Measurements from ENCODE around the gene PLN. TPM values are rescaled to one million over a fixed set of nuclear protein-coding genes. Genes with fewer than 3 reads are reported as not detected.

PLN gene
- total and polyA plus RNA-seq, 5 donors from 2014 or later, result 0.13 to 0.40 (median 0.27) TPM; not detected in 1

GRCh38 chr6:118580585-118581419 is 32.7 kb downstream of the PLN start:
- Histone ChIP-seq H3K4me1 (ENCODE audit: control insufficient read depth, insufficient read depth, low read length, poor library complexity, severe bottlenecking) (no peaks in the 10 kb centered on the region), H3K36me3 (ENCODE audit: control insufficient read depth, insufficient read depth, low read length) (peaks cover 41% of the 10 kb centered on the region), H3K27ac (ENCODE audit: insufficient read depth, low read length, poor library complexity, severe bottlenecking) (no peak overlapping the region), H3K4me3 (ENCODE audit: low read depth, low read length) (no peak overlapping the region), H3K27me3 (ENCODE audit: control insufficient read depth, insufficient read depth, low read length) (no peaks in the 10 kb centered on the region), H3K9me3 (ENCODE audit: control insufficient read depth in 2 of 2, low read length in 2 of 2) (peaks cover 16 to 54% of the 10 kb centered on the region in 2 experiments)
- peaks cover 2 to 12% (median 8%) of the 10 kb centered on the region in 4 donors for H3K4me1 Mint-ChIP-seq
- no peak overlapping the region for H3K4me3 Mint-ChIP-seq
- DNase-seq (peak in 1 of 3 donors; percentile 53), ATAC-seq (ENCODE audit: low read depth in 2 of 2) (peak; percentile 37 to 70)
- H3K36me3 Mint-ChIP-seq, result peaks cover 53% of the 10 kb centered on the region
- no peaks in the 10 kb centered on the region for H3K27me3 Mint-ChIP-seq
- peak overlapping the region; percentile 42 to 80 (median 76) for H3K27ac Mint-ChIP-seq
- peaks cover 0 to 48% (median 24%) of the 10 kb centered on the region in 7 donors for H3K9me3 Mint-ChIP-seq

GRCh38 chr6:118581489-118581959 is 33.4 kb downstream of the PLN start:
- peaks cover 5 to 18% (median 12%) of the 10 kb centered on the region in 4 donors for H3K4me1 Mint-ChIP-seq
- Histone ChIP-seq H3K36me3 (ENCODE audit: control insufficient read depth, insufficient read depth, low read length) (peaks cover 35% of the 10 kb centered on the region), H3K4me3 (ENCODE audit: low read depth, low read length) (no peak overlapping the region), H3K9me3 (ENCODE audit: control insufficient read depth in 2 of 2, low read length in 2 of 2) (peaks cover 14 to 47% of the 10 kb centered on the region in 2 experiments), H3K27me3 (ENCODE audit: control insufficient read depth, insufficient read depth, low read length) (no peaks in the 10 kb centered on the region), H3K27ac (ENCODE audit: insufficient read depth, low read length, poor library complexity, severe bottlenecking) (no peak overlapping the region), H3K4me1 (ENCODE audit: control insufficient read depth, insufficient read depth, low read length, poor library complexity, severe bottlenecking) (no peaks in the 10 kb centered on the region)
- H3K36me3 Mint-ChIP-seq, result peaks cover 45% of the 10 kb centered on the region
- H3K27ac Mint-ChIP-seq, result peak overlapping the region in 2 of 3 donors; percentile 42 to 80
- ATAC-seq (ENCODE audit: low read depth in 2 of 2) (no peak), DNase-seq (no peak)
- peaks cover 0 to 41% (median 21%) of the 10 kb centered on the region in 7 donors for H3K9me3 Mint-ChIP-seq
- no peaks in the 10 kb centered on the region for H3K27me3 Mint-ChIP-seq
- no peak overlapping the region for H3K4me3 Mint-ChIP-seq

- H3K27me3 Mint-ChIP-seq, result no peaks in the 10 kb centered on the region
- DNase-seq, result no peak
- no peaks in the 10 kb centered on the region for H3K4me1 ChIP-seq (ENCODE audit: control insufficient read depth, insufficient read depth, low read length, poor library complexity, severe bottlenecking)
- peaks cover 0 to 11% (median 5%) of the 10 kb centered on the region in 7 donors for H3K9me3 Mint-ChIP-seq
- no peak overlapping the region for H3K27ac ChIP-seq (ENCODE audit: insufficient read depth, low read length, poor library complexity, severe bottlenecking)
- peaks cover 34% of the 10 kb centered on the region for H3K36me3 Mint-ChIP-seq
- no peak overlapping the region for H3K4me3 Mint-ChIP-seq
- H3K4me3 ChIP-seq (ENCODE audit: low read depth, low read length), result no peak overlapping the region
- peak overlapping the region in 2 of 3 donors; percentile 21 to 24 for H3K27ac Mint-ChIP-seq
- peaks cover 13% of the 10 kb centered on the region for H3K36me3 ChIP-seq (ENCODE audit: control insufficient read depth, insufficient read depth, low read length)
- ATAC-seq (ENCODE audit: low read depth in 2 of 2), result no peak
- peaks cover 2 to 13% of the 10 kb centered on the region in 2 experiments for H3K9me3 ChIP-seq (ENCODE audit: control insufficient read depth in 2 of 2, low read length in 2 of 2)
- peaks cover 13 to 36% (median 22%) of the 10 kb centered on the region in 4 donors for H3K4me1 Mint-ChIP-seq
- no peaks in the 10 kb centered on the region for H3K27me3 ChIP-seq (ENCODE audit: control insufficient read depth, insufficient read depth, low read length)
Observed at GRCh38 chr6:118584911-118585310, 36.8 kb downstream of the PLN start.

- Histone ChIP-seq H3K4me1 (ENCODE audit: control insufficient read depth, insufficient read depth, low read length, poor library complexity, severe bottlenecking) (no peaks in the 10 kb centered on the region), H3K9me3 (ENCODE audit: control insufficient read depth in 2 of 2, low read length in 2 of 2) (no peaks in the 10 kb centered on the region), H3K27ac (ENCODE audit: insufficient read depth, low read length, poor library complexity, severe bottlenecking) (no peak overlapping the region), H3K36me3 (ENCODE audit: control insufficient read depth, insufficient read depth, low read length) (peaks cover 13% of the 10 kb centered on the region), H3K4me3 (ENCODE audit: low read depth, low read length) (no peak overlapping the region), H3K27me3 (ENCODE audit: control insufficient read depth, insufficient read depth, low read length) (no peaks in the 10 kb centered on the region)
- peaks cover 23% of the 10 kb centered on the region for H3K36me3 Mint-ChIP-seq
- no peaks in the 10 kb centered on the region for H3K27me3 Mint-ChIP-seq
- no peak for ATAC-seq (ENCODE audit: low read depth in 2 of 2)
- H3K4me3 Mint-ChIP-seq, result no peak overlapping the region
- no peak for DNase-seq
- peaks cover 9 to 40% (median 25%) of the 10 kb centered on the region in 4 donors for H3K4me1 Mint-ChIP-seq
- peaks cover 0 to 4% (median 0%) of the 10 kb centered on the region in 7 donors for H3K9me3 Mint-ChIP-seq
- peak overlapping the region in 2 of 3 donors; percentile 16 to 33 for H3K27ac Mint-ChIP-seq
Observed at GRCh38 chr6:118586746-118587485, 38.8 kb downstream of the PLN start.

- no peak overlapping the region for H3K27ac ChIP-seq (ENCODE audit: insufficient read depth, low read length, poor library complexity, severe bottlenecking)
- Mint-ChIP-seq H3K36me3 (peaks cover 24% of the 10 kb centered on the region), H3K4me1 (peaks cover 9 to 47% (median 27%) of the 10 kb centered on the region in 4 donors), H3K4me3 (no peak overlapping the region), H3K27me3 (no peaks in the 10 kb centered on the region), H3K9me3 (no peaks in the 10 kb centered on the region), H3K27ac (peak overlapping the region in 2 of 3 donors; percentile 17 to 81)
- ATAC-seq (ENCODE audit: low read depth in 2 of 2), result no peak
- H3K4me1 ChIP-seq (ENCODE audit: control insufficient read depth, insufficient read depth, low read length, poor library complexity, severe bottlenecking), result no peaks in the 10 kb centered on the region
- H3K4me3 ChIP-seq (ENCODE audit: low read depth, low read length), result no peak overlapping the region
- DNase-seq, result no peak
- peaks cover 9% of the 10 kb centered on the region for H3K36me3 ChIP-seq (ENCODE audit: control insufficient read depth, insufficient read depth, low read length)
- no peaks in the 10 kb centered on the region for H3K9me3 ChIP-seq (ENCODE audit: control insufficient read depth in 2 of 2, low read length in 2 of 2)
- H3K27me3 ChIP-seq (ENCODE audit: control insufficient read depth, insufficient read depth, low read length), result no peaks in the 10 kb centered on the region
Observed at GRCh38 chr6:118588626-118589025, 40.5 kb downstream of the PLN start.

GRCh38 chr6:118589186-118589585 is 41.1 kb downstream of the PLN start:
- no peaks in the 10 kb centered on the region for H3K4me1 ChIP-seq (ENCODE audit: control insufficient read depth, insufficient read depth, low read length, poor library complexity, severe bottlenecking)
- no peaks in the 10 kb centered on the region for H3K27me3 ChIP-seq (ENCODE audit: control insufficient read depth, insufficient read depth, low read length)
- peaks cover 9% of the 10 kb centered on the region for H3K36me3 ChIP-seq (ENCODE audit: control insufficient read depth, insufficient read depth, low read length)
- H3K4me1 Mint-ChIP-seq, result peaks cover 14 to 52% (median 29%) of the 10 kb centered on the region in 4 donors
- peak overlapping the region in 2 of 3 donors; percentile 17 to 81 for H3K27ac Mint-ChIP-seq
- ATAC-seq (ENCODE audit: low read depth in 2 of 2) (no peak), DNase-seq (no peak)
- H3K9me3 Mint-ChIP-seq, result no peaks in the 10 kb centered on the region
- no peak overlapping the region for H3K4me3 Mint-ChIP-seq
- no peaks in the 10 kb centered on the region for H3K27me3 Mint-ChIP-seq
- no peak overlapping the region for H3K4me3 ChIP-seq (ENCODE audit: low read depth, low read length)
- H3K36me3 Mint-ChIP-seq, result peaks cover 28% of the 10 kb centered on the region
- H3K27ac ChIP-seq (ENCODE audit: insufficient read depth, low read length, poor library complexity, severe bottlenecking), result no peak overlapping the region
- H3K9me3 ChIP-seq (ENCODE audit: control insufficient read depth in 2 of 2, low read length in 2 of 2), result no peaks in the 10 kb centered on the region

GRCh38 chr6:118589649-118590365 is 41.7 kb downstream of the PLN start:
- ATAC-seq (ENCODE audit: low read depth in 2 of 2) (no peak), DNase-seq (no peak)
- peaks cover 9% of the 10 kb centered on the region for H3K36me3 ChIP-seq (ENCODE audit: control insufficient read depth, insufficient read depth, low read length)
- H3K4me3 ChIP-seq (ENCODE audit: low read depth, low read length), result no peak overlapping the region
- Mint-ChIP-seq H3K4me1 (peaks cover 14 to 52% (median 30%) of the 10 kb centered on the region in 4 donors), H3K27ac (peak overlapping the region in 2 of 3 donors; percentile 35 to 81), H3K27me3 (no peaks in the 10 kb centered on the region), H3K4me3 (no peak overlapping the region), H3K36me3 (peaks cover 28% of the 10 kb centered on the region), H3K9me3 (no peaks in the 10 kb centered on the region)
- H3K27ac ChIP-seq (ENCODE audit: insufficient read depth, low read length, poor library complexity, severe bottlenecking), result no peak overlapping the region
- no peaks in the 10 kb centered on the region for H3K9me3 ChIP-seq (ENCODE audit: control insufficient read depth in 2 of 2, low read length in 2 of 2)
- no peaks in the 10 kb centered on the region for H3K27me3 ChIP-seq (ENCODE audit: control insufficient read depth, insufficient read depth, low read length)
- no peaks in the 10 kb centered on the region for H3K4me1 ChIP-seq (ENCODE audit: control insufficient read depth, insufficient read depth, low read length, poor library complexity, severe bottlenecking)

Data from CD4-positive, CD25-positive, alpha-beta regulatory T cell (primary cell).